Measurements from ENCODE around the gene KIF26B. TPM values are rescaled to one million over a fixed set of nuclear protein-coding genes. Genes with fewer than 3 reads are reported as not detected.

The KIF26B gene
- total and polyA plus RNA-seq, 2 of the 4 experiments (the other 2 are of a cell fraction): 0.53 to 0.54 TPM

DNA sequence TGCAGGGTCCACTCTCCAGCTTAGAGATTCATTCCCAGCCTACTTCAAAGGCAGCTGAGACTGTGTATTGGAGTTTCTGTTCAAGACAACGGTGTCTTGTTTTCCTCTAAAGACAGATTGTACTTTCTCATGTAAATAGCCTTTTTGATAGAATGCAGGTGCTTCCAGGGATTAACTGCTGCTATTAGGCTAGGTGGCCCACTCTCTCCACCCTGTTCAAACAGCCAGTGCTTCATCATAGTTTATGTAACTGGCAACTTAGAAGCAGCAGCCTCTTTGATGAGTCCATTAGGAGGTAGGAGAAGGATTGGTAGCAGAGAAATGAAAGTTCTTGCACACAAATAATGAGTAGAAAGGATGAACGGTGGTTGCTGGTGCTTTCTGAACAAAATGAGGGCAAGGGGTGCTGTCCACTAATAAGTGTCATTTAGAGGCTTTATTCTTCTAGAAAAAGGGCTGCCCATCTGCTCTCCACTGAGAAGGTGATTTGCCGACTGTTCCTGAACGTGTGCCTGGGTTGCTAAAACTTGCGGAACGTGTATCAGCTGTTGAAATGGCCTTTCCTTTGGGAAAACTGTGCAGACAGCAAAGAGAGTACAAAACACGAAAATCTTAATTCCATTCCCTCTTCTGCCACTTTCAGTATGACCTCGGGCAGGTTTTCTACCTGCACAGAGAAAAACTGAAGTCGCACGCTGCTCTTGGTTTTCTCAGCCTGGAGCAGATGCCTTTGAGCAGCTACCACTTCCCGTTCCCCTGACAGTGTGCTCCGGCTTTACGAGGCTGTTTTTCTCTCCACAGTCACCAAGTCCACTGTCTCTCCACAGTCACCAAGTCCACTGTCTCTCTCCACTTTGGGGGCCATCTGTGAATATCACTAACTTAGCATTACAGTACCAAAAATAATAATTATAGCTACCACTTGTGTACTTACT lies 228.9 kb downstream of the KIF26B start:
- in situ Hi-C loops (cut with MboI; ENCODE audit: low sequenced_read_pairs): no loop called here
- no peak overlapping the region for H3K4me3 ChIP-seq (ENCODE audit: insufficient read depth, low read depth, low read length)
- H4K8ac ChIP-seq (ENCODE audit: low read depth in 2 of 2, low read length in 2 of 2): no peak overlapping the region
- no peaks in the 10 kb centered on the region for H4K20me1 ChIP-seq (ENCODE audit: insufficient read depth, low read length)
- H2BK20ac ChIP-seq (ENCODE audit: low read depth, low read length): no peak overlapping the region
- no peaks in the 10 kb centered on the region for H3K27me3 ChIP-seq (ENCODE audit: control insufficient read depth, insufficient read depth, low read length)
- WGBS, 2 experiments (ENCODE audit: extremely low coverage in 2 of 2, insufficient read length in 1 of 2): 69% methylated on average over 5 of the region's 13 CpGs; no CpG with 5 or more reads in 1 of the 2 experiments
- BruUV-seq (replicated peaks): no TSS peak
- H2AK5ac ChIP-seq (ENCODE audit: low read depth, low read length): no peak overlapping the region
- no peak overlapping the region for H2AK9ac ChIP-seq (replicated peaks; ENCODE audit: low read depth, low read length, poor library complexity)
- no peaks in the 10 kb centered on the region for H3K36me3 ChIP-seq (ENCODE audit: control insufficient read depth, insufficient read depth, low read length)
- no peak for DNase-seq
- H3K27ac ChIP-seq (ENCODE audit: insufficient read depth, low read length): no peak overlapping the region
- no peak overlapping the region for H2AFZ ChIP-seq (replicated peaks; ENCODE audit: low read length, poor library complexity)
- H3K9me3 ChIP-seq (ENCODE audit: control insufficient read depth, insufficient read depth, low read length): no peaks in the 10 kb centered on the region
- intact Hi-C loops (cut with micrococcal nuclease): loop anchor here (10.0 kb wide), 1 partner anchor 309 kb away; no protein-coding TSS in a partner anchor
- dilution Hi-C loops (cut with HindIII; ENCODE audit: low sequenced_read_pairs, unreplicated experiment): no loop called here
- H3K56ac ChIP-seq (ENCODE audit: extremely low read depth, insufficient read depth, low read length): no peak overlapping the region
- no peak overlapping the region for H2BK15ac ChIP-seq (ENCODE audit: low read depth, low read length)
- no peak for ATAC-seq (ENCODE audit: low read depth)
- H3K23ac ChIP-seq (ENCODE audit: low read depth, low read length): no peak overlapping the region
- H2BK5ac ChIP-seq (ENCODE audit: low read depth, low read length, poor library complexity, severe bottlenecking): no peak overlapping the region
- no peak overlapping the region for H3K4ac ChIP-seq (ENCODE audit: low read depth, low read length)
- no peak overlapping the region for H3K18ac ChIP-seq (ENCODE audit: low read depth, low read length)
- ChIA-PET POLR2A (ENCODE audit: unreplicated experiment) (no interaction called here), CTCF (no interaction called here)
- H3K4me1 ChIP-seq (ENCODE audit: control insufficient read depth, insufficient read depth, low read length): no peaks in the 10 kb centered on the region
- no peaks in the 10 kb centered on the region for H3K9me1 ChIP-seq (ENCODE audit: insufficient read depth, low read length)
- H3K9ac ChIP-seq (ENCODE audit: low read depth, low read length): no peak overlapping the region
- H3K79me1 ChIP-seq (ENCODE audit: low read depth in 1 of 2, low read length in 2 of 2): no peaks in the 10 kb centered on the region
- H4K91ac ChIP-seq (ENCODE audit: insufficient read depth, low read depth, low read length): no peak overlapping the region
- TF ChIP-seq, protein P1, sequence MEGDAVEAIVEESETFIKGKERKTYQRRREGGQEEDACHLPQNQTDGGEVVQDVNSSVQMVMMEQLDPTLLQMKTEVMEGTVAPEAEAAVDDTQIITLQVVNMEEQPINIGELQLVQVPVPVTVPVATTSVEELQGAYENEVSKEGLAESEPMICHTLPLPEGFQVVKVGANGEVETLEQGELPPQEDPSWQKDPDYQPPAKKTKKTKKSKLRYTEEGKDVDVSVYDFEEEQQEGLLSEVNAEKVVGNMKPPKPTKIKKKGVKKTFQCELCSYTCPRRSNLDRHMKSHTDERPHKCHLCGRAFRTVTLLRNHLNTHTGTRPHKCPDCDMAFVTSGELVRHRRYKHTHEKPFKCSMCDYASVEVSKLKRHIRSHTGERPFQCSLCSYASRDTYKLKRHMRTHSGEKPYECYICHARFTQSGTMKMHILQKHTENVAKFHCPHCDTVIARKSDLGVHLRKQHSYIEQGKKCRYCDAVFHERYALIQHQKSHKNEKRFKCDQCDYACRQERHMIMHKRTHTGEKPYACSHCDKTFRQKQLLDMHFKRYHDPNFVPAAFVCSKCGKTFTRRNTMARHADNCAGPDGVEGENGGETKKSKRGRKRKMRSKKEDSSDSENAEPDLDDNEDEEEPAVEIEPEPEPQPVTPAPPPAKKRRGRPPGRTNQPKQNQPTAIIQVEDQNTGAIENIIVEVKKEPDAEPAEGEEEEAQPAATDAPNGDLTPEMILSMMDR (conservative IDR thresholded peaks at IDR 0.05; ENCODE audit: low read depth, low read length): no peak
- TF ChIP-seq BHLHE40 (IDR thresholded peaks at IDR 0.05; ENCODE audit: low read depth, low read length): no peak
- no peak for TF ChIP-seq CEBPB (IDR thresholded peaks at IDR 0.05; ENCODE audit: low read depth, low read length)
- no peak for TF ChIP-seq RFX5 (IDR thresholded peaks at IDR 0.05; ENCODE audit: low read depth, low read length)
- no peak for TF ChIP-seq RAD21 (IDR thresholded peaks at IDR 0.05; ENCODE audit: low read length)
- TF ChIP-seq MAZ (IDR thresholded peaks at IDR 0.05; ENCODE audit: borderline replicate concordance, low read depth, low read length): no peak
- TF ChIP-seq CHD1 (IDR thresholded peaks at IDR 0.05; ENCODE audit: low read depth, low read length): no peak
- TF ChIP-seq MXI1 (IDR thresholded peaks at IDR 0.05; ENCODE audit: borderline replicate concordance, low read depth, low read length): no peak
- TF ChIP-seq RCOR1 (IDR thresholded peaks at IDR 0.05; ENCODE audit: insufficient replicate concordance, low read length): no peak
- no peak for TF ChIP-seq NFE2L2 (IDR thresholded peaks at IDR 0.05; ENCODE audit: low read depth, low read length)
- TF ChIP-seq POLR2A (IDR thresholded peaks at IDR 0.05; ENCODE audit: low read depth, low read length): no peak
- no peak overlapping the region for H3K14ac ChIP-seq (replicated peaks; ENCODE audit: low read depth, low read length)
- H3K4me2 ChIP-seq (ENCODE audit: low read depth, low read length): no peak overlapping the region
- H4K5ac ChIP-seq (ENCODE audit: low read depth, low read length): no peak overlapping the region
- no peak overlapping the region for H2BK120ac ChIP-seq (ENCODE audit: low read depth, low read length)

Measured in IMR-90 (cell line).